HEK293T (cell line): ENCODE results near the gene CEMIP2.

ENCODE experiments used
- BHLHE40 ChIP-seq: fragments of 450-650 bp; IDR thresholded peaks from 2 replicates; pipeline ENCODE4 v1.6.1; 2016; ENCODE audit warnings: mild to moderate bottlenecking, moderate library complexity, borderline replicate concordance
- ELF4 ChIP-seq: fragments of 450-650 bp; IDR thresholded peaks from 2 replicates; pipeline ENCODE4 v1.6.1; 2017; ENCODE audit warnings: antibody characterized with exemption
- FOXA1 ChIP-seq: fragments of 450-650 bp; IDR thresholded peaks from 2 replicates; pipeline ENCODE4 v1.6.1; 2016; ENCODE audit warnings: mild to moderate bottlenecking
- FOXK2 ChIP-seq: fragments of 450-650 bp; IDR thresholded peaks from 2 replicates; pipeline ENCODE4 v1.6.1; 2016; ENCODE audit warnings: mild to moderate bottlenecking
- FOXM1 ChIP-seq: fragments of 450-650 bp; IDR thresholded peaks from 2 replicates; pipeline ENCODE4 v1.6.1; 2017; ENCODE audit warnings: mild to moderate bottlenecking, borderline replicate concordance
- HDGF ChIP-seq: fragments of 450-650 bp; IDR thresholded peaks from 2 replicates; pipeline ENCODE4 v1.6.1; 2017; ENCODE audit warnings: antibody characterized with exemption, borderline replicate concordance
- L3MBTL2 ChIP-seq: fragments of 450-650 bp; conservative IDR thresholded peaks from 2 replicates; pipeline ENCODE4 v1.6.1; 2016; ENCODE audit warnings: mild to moderate bottlenecking
- NFRKB ChIP-seq: fragments of 450-650 bp; IDR thresholded peaks from 2 replicates; pipeline ENCODE4 v1.6.1; 2016; ENCODE audit warnings: mild to moderate bottlenecking, moderate library complexity
- SP1 ChIP-seq: fragments of 450-650 bp; IDR thresholded peaks from 2 replicates; pipeline ENCODE4 v1.6.1; 2017
- TARDBP ChIP-seq: fragments of 450-650 bp; IDR thresholded peaks from 2 replicates; pipeline ENCODE4 v1.6.1; 2016
- ZNF384 ChIP-seq: fragments of 450-650 bp; IDR thresholded peaks from 2 replicates; pipeline ENCODE4 v1.6.1; 2016
- TF ChIP-seq, protein P1 (sequence below): fragments of 450-650 bp; IDR thresholded peaks from 2 replicates; pipeline ENCODE4 v1.6.1; 2016

DNA sequence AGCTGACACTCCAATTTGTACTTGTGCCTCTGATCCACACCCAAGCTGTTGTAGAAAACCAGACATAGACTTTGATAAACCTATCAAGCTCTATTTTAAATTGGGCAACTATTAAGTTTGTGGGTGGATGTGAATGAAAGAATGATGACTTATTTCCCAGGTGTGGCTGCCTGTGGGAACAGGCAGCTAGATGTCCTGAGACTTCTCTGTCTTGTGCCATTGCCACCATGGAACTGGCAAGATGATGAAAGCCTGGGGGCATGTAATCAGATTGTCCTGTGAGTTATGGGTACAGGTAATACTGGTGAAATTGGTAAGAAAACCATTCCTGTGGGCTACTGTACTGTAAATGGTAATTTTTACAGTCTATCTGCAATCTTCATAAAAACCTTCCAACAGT is 57.5 kb downstream of the CEMIP2 start:
- no peak for TF ChIP-seq TARDBP
- TF ChIP-seq ELF4, result no peak
- TF ChIP-seq SP1, result no peak
- TF ChIP-seq FOXM1, result no peak
- TF ChIP-seq FOXK2, result no peak
- TF ChIP-seq, protein P1, sequence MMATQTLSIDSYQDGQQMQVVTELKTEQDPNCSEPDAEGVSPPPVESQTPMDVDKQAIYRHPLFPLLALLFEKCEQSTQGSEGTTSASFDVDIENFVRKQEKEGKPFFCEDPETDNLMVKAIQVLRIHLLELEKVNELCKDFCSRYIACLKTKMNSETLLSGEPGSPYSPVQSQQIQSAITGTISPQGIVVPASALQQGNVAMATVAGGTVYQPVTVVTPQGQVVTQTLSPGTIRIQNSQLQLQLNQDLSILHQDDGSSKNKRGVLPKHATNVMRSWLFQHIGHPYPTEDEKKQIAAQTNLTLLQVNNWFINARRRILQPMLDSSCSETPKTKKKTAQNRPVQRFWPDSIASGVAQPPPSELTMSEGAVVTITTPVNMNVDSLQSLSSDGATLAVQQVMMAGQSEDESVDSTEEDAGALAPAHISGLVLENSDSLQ, result no peak
- no peak for TF ChIP-seq NFRKB
- no peak for TF ChIP-seq ZNF384
- no peak for TF ChIP-seq FOXA1
- no peak for TF ChIP-seq BHLHE40
- TF ChIP-seq HDGF, result no peak
- TF ChIP-seq L3MBTL2, result no peak
